Astrocyte (in vitro differentiated cells and primary cell): ENCODE results near the gene ALK.

Experiments
- CTCF ChIP-seq: IDR thresholded peaks from 2 replicates; pipeline ENCODE4 v1.5.1; 2011; ENCODE audit warnings: low read depth, mild to moderate bottlenecking, inconsistent platforms, low read length, moderate library complexity; ENCODE audit not compliant: insufficient read depth
- EZH2 ChIP-seq: IDR thresholded peaks from 2 replicates; pipeline ENCODE4 v1.6.1; 2012; ENCODE audit warnings: mild to moderate bottlenecking, low read length, inconsistent platforms; ENCODE audit not compliant: insufficient read depth

- TF ChIP-seq CTCF (no peak), EZH2 (no peak)
Measured at GRCh38 chr2:29487967-29488555, 433.3 kb downstream of the ALK start.
